ENCODE measurements around the gene LRRC56. TPM values are rescaled to one million over a fixed set of nuclear protein-coding genes. Genes with fewer than 3 reads are reported as not detected.
A peak's percentile ranks its signal among the peaks of the same experiment; 100 is the strongest.

LRRC56 gene
- total and polyA plus RNA-seq, 2 of the 13 experiments (the other 11 are each of a cell fraction or from before 2014, with no cell fraction given) = 0.11 to 0.29 TPM

DNA sequence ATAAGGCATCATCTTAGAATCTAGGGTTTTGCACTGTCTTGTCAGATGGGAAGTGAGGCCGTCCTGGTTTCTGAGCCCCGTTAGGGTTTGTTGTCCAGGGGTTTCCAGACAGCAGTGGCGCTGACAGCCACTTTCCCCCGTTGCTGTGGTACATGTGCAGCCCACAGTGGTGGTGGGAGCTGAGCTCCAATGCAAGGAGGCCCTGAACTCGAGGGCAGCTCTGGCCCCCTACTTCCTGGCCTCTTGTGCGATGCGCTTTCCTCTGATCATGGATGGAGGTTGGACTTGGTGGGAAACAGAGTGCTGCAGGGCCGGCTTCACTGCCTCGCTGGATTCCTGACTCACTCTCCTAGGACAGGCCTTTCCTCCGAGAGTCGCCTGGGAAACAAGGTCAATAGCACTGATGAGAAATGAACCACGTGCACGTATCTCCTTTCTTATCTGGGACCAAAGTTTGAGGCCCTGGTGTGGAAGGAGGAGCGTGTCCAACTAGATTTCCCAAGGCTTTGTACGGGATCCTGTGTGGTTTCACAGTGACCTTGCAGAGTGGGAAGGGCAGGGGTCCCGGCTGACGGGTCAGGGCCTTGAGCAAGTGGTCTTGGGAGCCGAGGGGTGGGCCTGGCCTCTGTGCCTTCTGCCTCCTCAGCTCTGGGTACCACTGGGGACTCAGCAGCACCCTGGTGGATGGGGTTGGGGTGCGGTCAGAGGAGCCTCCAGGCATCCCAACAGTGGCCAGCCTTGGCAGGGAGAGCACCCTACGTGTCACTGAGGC is 42.7 kb downstream of the LRRC56 start (continued):
- TF ChIP-seq, protein P1, sequence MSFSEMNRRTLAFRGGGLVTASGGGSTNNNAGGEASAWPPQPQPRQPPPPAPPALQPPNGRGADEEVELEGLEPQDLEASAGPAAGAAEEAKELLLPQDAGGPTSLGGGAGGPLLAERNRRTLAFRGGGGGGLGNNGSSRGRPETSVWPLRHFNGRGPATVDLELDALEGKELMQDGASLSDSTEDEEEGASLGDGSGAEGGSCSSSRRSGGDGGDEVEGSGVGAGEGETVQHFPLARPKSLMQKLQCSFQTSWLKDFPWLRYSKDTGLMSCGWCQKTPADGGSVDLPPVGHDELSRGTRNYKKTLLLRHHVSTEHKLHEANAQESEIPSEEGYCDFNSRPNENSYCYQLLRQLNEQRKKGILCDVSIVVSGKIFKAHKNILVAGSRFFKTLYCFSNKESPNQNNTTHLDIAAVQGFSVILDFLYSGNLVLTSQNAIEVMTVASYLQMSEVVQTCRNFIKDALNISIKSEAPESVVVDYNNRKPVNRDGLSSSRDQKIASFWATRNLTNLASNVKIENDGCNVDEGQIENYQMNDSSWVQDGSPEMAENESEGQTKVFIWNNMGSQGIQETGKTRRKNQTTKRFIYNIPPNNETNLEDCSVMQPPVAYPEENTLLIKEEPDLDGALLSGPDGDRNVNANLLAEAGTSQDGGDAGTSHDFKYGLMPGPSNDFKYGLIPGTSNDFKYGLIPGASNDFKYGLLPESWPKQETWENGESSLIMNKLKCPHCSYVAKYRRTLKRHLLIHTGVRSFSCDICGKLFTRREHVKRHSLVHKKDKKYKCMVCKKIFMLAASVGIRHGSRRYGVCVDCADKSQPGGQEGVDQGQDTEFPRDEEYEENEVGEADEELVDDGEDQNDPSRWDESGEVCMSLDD (CRISPR knock-in tag; IDR thresholded peaks at IDR 0.05; ENCODE audit: borderline replicate concordance) = no peak
- no peak for TF ChIP-seq CC2D1A (CRISPR knock-in tag; IDR thresholded peaks at IDR 0.05)
- TF ChIP-seq ZNF552 (CRISPR knock-in tag; IDR thresholded peaks at IDR 0.05; ENCODE audit: borderline replicate concordance) = no peak
- TF ChIP-seq ZNF850 (CRISPR knock-in tag; conservative IDR thresholded peaks at IDR 0.05) = no peak
- TF ChIP-seq PHF5A (CRISPR knock-in tag; IDR thresholded peaks at IDR 0.05; ENCODE audit: low read depth, unreplicated experiment) = no peak
- TF ChIP-seq ZNF335 (CRISPR knock-in tag; IDR thresholded peaks at IDR 0.05) = no peak
- no peak for TF ChIP-seq SP2 (CRISPR knock-in tag; IDR thresholded peaks at IDR 0.05)
- TF ChIP-seq, protein P2, sequence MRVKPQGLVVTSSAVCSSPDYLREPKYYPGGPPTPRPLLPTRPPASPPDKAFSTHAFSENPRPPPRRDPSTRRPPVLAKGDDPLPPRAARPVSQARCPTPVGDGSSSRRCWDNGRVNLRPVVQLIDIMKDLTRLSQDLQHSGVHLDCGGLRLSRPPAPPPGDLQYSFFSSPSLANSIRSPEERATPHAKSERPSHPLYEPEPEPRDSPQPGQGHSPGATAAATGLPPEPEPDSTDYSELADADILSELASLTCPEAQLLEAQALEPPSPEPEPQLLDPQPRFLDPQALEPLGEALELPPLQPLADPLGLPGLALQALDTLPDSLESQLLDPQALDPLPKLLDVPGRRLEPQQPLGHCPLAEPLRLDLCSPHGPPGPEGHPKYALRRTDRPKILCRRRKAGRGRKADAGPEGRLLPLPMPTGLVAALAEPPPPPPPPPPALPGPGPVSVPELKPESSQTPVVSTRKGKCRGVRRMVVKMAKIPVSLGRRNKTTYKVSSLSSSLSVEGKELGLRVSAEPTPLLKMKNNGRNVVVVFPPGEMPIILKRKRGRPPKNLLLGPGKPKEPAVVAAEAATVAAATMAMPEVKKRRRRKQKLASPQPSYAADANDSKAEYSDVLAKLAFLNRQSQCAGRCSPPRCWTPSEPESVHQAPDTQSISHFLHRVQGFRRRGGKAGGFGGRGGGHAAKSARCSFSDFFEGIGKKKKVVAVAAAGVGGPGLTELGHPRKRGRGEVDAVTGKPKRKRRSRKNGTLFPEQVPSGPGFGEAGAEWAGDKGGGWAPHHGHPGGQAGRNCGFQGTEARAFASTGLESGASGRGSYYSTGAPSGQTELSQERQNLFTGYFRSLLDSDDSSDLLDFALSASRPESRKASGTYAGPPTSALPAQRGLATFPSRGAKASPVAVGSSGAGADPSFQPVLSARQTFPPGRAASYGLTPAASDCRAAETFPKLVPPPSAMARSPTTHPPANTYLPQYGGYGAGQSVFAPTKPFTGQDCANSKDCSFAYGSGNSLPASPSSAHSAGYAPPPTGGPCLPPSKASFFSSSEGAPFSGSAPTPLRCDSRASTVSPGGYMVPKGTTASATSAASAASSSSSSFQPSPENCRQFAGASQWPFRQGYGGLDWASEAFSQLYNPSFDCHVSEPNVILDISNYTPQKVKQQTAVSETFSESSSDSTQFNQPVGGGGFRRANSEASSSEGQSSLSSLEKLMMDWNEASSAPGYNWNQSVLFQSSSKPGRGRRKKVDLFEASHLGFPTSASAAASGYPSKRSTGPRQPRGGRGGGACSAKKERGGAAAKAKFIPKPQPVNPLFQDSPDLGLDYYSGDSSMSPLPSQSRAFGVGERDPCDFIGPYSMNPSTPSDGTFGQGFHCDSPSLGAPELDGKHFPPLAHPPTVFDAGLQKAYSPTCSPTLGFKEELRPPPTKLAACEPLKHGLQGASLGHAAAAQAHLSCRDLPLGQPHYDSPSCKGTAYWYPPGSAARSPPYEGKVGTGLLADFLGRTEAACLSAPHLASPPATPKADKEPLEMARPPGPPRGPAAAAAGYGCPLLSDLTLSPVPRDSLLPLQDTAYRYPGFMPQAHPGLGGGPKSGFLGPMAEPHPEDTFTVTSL (CRISPR knock-in tag; IDR thresholded peaks at IDR 0.05; ENCODE audit: borderline replicate concordance) = no peak
- peak; percentile 49; the same call in 1 of the 2 replicates for TF ChIP-seq THAP11 (CRISPR knock-in tag; IDR thresholded peaks at IDR 0.05)
- TF ChIP-seq PCBP1 (IDR thresholded peaks at IDR 0.05; ENCODE audit: borderline replicate concordance, low read depth, low read length) = no peak
- TF ChIP-seq ZNF800 (CRISPR knock-in tag; IDR thresholded peaks at IDR 0.05) = 0 out of 2 replicates have a peak, but pooled peaks have one; percentile 35
- TF ChIP-seq HMG20B (CRISPR knock-in tag; conservative IDR thresholded peaks at IDR 0.05) = no peak
- TF ChIP-seq ELF4 (CRISPR knock-in tag; IDR thresholded peaks at IDR 0.05; ENCODE audit: borderline replicate concordance) = no peak
- TF ChIP-seq, protein P3, sequence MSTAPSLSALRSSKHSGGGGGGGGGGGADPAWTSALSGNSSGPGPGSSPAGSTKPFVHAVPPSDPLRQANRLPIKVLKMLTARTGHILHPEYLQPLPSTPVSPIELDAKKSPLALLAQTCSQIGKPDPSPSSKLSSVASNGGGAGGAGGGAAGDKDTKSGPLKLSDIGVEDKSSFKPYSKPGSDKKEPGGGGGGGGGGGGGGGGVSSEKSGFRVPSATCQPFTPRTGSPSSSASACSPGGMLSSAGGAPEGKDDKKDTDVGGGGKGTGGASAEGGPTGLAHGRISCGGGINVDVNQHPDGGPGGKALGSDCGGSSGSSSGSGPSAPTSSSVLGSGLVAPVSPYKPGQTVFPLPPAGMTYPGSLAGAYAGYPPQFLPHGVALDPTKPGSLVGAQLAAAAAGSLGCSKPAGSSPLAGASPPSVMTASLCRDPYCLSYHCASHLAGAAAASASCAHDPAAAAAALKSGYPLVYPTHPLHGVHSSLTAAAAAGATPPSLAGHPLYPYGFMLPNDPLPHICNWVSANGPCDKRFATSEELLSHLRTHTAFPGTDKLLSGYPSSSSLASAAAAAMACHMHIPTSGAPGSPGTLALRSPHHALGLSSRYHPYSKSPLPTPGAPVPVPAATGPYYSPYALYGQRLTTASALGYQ (CRISPR knock-in tag; IDR thresholded peaks at IDR 0.05) = no peak
- TF ChIP-seq ADNP (CRISPR knock-in tag; IDR thresholded peaks at IDR 0.05) = no peak
- TF ChIP-seq MXD4 (CRISPR knock-in tag; IDR thresholded peaks at IDR 0.05) = no peak; the same call in 1 of the 2 replicates
- TF ChIP-seq ZNF12 (CRISPR knock-in tag; IDR thresholded peaks at IDR 0.05) = no peak
